Hypothalamus (tissue), 51 donors: ENCODE data around the gene MAD1L1.
A peak's percentile ranks its signal among the peaks of the same experiment; 100 is the strongest.
"Not testable (repeated sequence)": the region's sequence is repeated elsewhere in the genome, so short reads cannot be mapped to it uniquely, and the experiment has no call there.

ENCODE experiments used
- DNase-seq, 51 donors: peaks; one replicate each; lab custom pipeline; 2025; lab: John Stamatoyannopoulos, UW

MAD1L1 gene

DNA sequence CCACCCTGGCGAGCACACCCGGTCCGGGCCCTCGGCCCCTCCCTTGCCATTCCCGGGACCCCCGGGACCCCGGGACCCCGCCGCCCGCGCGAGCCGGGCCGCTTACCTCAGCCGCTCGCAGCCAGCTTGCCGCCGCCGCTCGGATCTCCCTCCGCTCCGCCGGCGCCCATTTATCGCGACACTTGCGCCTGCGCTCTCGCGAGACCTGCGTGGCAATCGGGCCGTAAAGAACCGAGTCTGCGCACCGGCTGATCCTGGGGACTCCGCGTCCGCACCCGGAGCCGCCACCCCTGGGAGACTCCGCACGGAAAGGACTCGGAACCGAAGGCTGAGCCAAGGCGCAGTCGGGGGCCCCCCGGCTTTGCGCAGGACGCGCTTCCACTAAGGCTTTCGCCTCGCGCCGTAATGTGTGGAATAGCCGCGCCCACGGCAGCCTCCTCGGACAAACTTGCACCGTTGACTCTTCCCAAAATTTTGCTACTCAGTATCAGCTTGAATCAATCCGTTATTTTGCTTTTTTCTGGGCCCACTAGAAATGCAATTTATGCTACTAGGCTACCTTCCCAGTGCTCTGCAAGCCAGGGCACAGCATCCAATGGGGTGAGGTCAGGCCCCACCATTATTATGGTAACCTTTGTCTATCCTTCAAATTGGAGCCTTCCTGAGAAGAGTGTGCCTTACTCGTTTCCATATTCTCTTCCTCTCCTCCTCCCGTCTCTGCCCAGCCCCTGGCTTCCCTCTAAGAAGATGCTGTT, at the start of gene MAD1L1:
Gene MAD1L1, minus strand, starts transcription at position 180 of the 755 bp plus-strand sequence. CDS start 2,812 bp downstream, outside the sequence.
- DNase-seq: peak; percentile 26 to 87 (median 73)

DNA sequence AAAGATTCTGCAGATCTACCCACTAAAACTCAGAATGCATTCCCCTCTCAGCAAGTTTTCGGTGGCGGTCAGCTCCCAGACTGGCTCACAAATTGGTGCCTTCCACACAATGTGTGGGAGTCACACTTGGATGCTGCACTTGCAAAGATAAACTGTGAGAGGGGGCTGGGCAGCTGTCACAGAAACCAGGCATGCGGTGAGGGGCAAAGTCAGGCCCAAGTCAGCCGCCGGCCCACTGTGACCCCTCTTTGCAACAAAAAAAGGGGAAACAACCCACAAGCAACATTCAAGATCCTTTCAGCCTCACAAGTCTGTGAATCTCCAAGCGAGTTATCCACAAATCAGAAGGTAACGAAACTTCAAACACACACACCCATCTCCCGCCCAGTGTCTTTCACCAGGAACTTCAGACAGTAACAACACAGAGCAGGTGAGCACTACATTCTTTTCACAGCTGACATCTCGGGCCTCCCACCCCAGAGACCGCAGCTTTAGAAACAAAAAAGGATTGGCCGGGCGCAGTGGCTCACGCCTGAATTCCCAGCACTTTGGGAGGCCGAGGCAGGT, 49.5 kb upstream of the MAD1L1 start:
- no peak for DNase-seq

DNA sequence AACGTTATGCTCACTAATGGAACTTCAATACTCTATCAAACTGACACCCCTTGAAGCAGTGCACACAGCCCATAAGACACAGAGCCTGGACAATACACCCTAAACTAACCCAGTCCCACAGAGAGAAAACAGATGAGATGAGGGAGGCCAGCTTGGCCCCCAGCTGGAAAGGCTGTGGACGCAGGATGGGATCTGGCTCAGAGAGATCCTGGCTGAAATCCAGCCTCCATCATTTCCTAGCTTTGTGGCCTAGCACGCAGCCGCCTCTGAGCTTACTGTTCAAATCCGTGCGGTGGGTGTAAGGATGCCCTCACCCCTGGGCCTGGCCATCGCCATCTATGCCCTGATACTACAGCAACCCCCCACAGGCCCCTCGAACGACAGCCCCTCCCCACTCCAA, 48.8 kb upstream of the MAD1L1 start:
- peak in 3 of 51 donors; percentile 4 to 9 (median 8) for DNase-seq

DNA sequence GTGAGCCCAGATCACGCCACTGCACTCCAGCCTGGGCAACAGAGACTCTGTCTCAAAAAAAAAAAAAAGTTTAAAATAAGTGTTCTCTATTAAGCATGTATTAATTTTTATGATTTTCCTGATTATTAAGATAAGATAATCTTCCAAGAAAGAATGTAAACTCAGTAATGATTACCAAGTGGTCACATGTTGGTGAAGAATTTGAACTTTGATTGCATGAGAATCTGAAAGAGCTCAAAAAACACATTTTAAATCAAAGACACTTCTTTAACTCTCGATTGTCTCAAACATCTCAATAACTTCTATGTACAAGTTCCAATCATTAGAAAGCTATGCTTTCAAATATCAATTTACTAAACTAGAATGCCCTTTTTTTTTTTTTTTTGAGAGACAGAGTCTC, 47.7 kb upstream of the MAD1L1 start:
- no peak for DNase-seq

DNA sequence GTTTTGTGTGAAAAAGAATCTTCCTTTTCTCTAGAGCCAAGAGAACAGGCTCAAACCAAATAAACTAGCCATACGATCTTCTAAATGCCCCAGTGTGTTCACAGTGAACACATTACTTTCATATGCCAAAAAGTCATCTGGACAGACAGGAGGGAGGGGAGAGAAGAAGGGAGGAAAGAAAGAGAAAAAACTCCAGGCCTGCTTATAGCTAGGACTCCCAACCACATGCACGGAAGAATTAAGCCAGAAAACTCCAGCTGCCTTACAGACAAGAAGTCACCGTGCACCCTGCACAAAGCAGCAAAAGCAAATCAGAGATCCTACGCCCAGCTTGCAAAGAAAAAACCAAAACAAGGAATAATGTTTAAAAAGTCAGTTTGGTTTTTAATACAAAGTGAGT, 47.2 kb upstream of the MAD1L1 start:
- no peak for DNase-seq

DNA sequence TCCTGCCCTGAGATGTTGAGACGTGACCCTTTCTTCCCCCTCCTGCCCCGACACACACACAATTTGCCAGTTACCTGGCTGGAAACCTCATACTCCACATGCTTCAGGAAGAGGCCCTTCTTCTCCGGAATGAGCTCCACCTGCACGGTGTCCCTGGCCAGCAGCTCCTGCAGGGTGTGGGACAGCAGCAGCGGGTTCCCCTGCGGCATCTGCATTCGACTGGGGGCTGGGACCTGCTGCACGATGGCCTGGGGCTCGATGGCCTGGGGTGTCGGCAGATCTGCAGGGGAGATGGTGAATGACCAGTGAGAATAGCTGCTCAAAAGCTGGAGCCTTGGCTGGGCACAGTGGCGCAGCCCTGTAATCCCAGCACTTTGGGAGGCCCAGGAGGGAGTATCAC, 45.3 kb upstream of the MAD1L1 start:
- no peak for DNase-seq

DNA sequence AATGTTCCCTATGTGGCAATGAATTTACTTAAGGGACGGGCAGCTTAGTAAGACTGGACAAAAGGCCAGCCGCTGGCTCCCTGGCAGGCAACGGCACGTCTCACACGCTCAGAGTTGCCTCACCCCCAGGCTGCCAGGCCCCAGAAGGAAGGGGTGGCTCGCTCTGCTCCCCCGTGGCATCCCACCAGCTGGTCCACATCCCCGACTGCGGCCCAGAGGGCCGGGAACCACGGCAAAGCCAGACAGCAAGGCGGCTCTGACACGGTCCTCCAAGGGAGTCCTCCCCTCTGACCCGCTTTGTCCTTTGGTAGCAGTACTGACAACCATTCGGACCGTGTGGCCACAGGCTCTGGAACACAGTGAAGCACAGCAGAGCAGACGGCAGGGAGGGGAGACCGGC, 43.4 kb upstream of the MAD1L1 start:
- DNase-seq: peak in 9 of 51 donors; percentile 5 to 43 (median 25)

DNA sequence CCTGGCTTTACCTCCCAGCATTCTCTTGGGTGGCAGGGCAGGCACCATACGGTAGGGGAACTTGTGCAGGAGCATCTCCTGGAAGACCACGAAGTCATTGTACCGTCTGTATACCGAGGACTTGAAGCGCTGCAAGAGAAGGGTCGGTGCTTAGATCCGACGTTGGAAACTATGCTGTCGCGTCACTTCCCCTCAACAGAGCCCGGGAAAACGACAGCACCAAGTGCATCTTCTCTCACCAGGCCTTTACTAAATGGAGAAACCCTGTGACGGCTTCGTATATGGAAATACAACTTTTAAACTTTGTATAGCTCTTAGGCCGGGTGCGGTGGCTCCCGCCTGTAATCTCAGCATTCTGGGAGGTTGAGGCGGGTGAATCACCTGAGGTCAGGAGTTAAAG, 42.4 kb upstream of the MAD1L1 start:
- DNase-seq: no peak

DNA sequence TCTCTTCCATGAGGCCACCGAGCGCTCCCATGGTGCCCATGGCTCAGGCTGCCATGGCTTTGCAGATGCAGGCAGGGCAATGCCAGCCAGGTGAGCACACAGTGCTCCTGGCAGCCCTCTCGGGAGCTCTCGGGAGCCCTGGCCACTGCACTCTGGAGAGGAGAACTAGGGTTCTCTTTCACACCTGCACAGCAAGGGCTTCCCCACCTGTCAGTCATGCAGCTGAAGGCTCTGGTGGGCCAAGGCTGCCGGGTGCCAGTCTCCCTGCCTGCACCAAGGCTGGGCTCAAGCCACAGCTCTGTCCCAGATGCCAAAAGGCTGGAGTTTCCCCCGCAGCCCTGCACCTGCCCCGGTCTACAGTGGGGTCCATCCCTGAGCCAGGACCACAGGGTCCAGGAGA, 41.9 kb upstream of the MAD1L1 start:
- DNase-seq: no peak

DNA sequence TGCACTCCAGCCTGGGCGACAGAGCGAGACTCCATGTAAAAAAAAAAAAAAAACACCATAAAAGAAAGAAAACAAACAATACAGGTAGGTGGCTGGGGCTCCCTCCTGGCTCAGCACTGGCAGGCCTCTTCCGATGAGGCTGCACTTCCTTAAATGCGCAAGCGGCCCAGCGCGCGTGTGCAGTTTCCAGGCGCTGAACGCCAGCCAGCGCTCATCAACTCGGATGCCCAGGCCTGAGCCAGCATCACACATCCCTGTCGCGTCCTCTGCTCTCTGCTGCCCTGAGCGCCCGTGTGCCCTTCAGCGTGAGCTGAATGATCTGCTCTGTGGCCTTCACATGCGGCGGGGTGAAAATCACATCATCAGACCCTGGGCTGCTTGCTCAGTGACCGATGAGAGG, 41.1 kb upstream of the MAD1L1 start:
- DNase-seq: no peak

DNA sequence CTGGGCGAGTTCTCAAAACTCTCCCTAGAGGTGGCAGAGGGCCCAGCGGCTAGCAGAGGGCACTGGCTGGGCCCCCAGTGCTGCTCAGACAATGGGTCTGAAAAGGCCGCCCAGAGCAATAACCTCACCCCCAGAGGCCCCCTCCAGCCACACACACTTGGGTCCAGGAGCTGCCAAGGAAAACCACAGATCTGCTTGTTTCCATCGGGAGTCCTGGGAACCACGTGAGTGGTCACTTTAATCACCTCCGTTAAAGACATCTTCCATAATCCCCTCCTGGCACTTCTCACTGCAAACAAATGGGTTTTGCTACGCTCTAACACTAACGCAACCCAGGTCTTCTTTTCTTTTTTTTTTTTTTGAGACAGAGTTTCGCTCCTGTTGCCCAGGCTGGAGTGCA, 39.3 kb upstream of the MAD1L1 start:
- DNase-seq: peak in 4 of 51 donors; percentile 8 to 39 (median 26)

DNA sequence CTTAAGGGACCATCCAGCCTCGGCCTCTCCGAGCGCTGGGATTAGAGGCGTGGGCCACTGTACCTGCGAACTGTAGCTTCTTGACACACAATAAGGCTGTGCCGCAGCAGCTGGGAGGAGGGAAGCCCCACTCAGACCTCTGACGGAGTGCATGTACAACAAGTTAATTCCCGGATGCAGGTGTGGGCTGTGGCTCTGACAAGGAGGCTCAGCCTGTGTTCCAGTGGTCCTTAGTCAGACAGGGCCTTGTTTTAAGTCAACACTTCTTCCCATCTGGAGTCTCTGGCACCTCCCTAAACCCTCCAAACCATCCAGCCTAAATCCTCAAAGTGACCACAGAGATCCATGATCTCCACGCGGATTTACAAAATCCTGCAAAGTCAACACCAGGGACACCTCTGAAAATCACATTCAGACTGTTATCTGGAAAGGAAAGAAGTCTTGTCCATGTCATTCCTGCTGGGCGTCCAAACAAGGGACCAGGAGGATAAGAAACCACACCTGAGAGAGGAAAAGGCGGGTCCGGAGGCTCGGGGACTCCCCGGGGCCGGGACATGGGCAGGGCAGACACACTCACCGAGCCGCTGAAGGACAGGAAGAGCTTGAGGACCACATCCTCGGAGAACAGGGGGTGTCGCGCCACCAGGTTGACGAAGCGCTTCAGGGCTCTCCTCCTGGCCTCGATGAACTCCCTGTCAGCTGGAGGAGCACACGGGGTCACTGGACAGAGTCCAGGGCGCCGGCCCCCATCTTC, 38.7 kb upstream of the MAD1L1 start:
- DNase-seq: no peak

DNA sequence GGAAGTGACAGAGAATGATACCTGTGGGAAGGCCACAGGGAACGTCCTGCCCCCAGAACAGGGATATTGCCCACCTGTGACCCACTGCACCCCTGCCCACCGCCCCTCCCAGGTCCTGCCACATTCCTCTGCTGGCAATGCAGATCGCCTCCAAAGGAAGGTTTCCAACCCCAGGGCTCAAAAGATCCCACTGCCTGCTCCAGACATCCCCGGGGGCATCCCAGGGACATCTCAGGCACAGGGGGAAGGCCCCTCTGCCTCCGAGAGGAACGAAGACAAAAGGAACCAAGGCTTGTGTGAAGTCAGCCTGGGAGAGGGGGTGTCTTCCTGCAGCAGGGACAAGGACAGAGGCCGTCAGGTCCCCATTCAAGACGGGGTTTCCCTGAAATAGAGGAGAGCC, 37.8 kb upstream of the MAD1L1 start:
- no peak for DNase-seq

DNA sequence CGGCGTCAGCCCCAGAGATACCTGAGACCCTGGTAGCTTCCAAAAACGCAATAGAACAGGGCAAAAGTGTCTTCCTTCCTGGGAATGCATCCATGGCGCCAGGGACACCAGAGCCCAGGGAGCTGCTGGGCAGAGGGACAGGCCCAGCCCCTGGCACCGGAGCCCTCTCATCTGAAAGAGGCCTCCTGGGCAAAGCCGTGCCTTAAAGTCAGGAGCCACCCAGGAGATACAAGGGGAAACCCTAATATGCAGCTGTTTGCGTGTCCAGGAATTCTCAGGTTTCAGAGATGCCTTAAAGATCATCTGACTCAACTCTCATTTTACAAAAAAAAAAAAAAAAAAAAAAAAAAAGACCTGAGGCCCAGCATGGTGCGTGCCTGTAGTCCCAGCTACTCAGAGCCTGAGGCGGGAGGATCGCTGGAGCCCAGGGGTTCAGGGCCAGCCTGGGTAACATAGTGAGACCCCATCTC, 37.3 kb upstream of the MAD1L1 start:
- no peak for DNase-seq

DNA sequence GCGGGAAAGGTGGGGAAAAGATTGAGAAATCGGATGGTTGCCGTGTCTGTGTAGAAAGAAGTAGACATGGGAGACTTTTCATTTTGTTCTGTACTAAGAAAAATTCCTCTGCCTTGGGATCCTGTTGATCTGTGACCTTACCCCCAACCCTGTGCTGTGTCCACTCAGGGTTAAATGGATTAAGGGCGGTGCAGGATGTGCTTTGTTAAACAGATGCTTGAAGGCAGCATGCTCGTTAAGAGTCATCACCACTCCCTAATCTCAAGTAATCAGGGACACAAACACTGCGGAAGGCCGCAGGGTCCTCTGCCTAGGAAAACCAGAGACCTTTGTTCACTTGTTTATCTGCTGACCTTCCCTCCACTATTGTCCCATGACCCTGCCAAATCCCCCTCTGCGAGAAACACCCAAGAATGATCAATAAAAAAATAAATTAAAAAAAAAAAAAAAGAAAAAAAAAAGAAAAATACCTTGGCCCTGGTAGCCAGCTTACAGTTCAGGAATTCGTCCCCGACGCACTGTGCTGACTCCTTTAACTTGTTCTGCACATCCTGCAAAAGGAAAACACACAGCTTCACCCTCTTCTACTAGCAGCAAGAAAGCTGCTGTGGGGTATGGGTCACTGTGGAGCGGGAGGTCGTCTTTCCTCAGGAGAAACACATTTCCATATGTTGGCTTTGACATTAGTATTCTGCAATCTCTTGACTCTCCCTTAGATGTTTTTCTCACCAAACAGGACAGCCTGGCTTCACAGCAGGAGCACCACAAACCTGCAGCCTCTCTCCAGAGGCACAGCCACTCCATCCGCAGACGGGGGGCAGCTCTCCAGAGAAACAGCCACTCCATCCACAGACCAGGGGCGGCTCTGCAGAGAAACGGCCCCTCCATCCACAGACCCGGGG, 36.6 kb upstream of the MAD1L1 start:
- DNase-seq: not testable (repeated sequence)

DNA sequence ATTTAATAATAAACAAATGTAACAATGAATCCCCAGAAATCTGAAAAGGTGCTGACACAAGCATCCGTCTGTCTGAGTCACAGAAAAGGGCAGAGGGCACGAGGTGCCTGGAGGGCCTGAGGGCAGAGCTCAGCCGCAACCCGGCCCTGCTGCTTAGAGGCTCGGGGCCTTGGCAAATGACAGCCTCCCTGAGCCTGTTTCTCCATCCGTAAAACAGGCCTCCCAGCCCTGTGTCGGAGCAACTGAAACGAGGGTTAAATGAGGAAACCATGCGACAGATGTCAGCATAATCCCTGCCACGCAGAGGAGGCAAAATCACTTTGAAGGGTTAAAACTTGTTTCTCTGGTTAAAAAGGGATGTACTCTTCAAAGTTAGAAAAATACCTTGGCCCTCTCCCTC, 34.2 kb upstream of the MAD1L1 start:
- no peak for DNase-seq

DNA sequence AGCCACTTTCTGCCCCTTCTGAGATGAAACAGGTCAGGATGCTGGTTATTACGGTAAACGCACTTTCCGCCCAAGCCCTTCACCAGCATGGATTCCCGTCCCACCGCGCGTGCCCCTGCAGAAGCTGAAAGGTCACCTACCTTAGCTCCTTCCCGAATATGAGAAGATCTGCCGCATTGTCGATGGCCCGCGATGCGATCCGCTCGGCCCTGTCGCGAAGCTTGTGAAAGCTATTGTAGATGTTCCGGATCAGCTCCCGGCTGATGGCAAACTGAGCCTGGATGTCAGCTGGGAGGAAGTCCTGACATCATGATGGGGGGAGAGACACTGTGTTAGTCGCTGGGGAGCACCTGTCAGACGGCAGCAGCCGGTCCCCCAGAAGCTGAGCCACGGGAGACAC, 31.4 kb upstream of the MAD1L1 start:
- no peak for DNase-seq

DNA sequence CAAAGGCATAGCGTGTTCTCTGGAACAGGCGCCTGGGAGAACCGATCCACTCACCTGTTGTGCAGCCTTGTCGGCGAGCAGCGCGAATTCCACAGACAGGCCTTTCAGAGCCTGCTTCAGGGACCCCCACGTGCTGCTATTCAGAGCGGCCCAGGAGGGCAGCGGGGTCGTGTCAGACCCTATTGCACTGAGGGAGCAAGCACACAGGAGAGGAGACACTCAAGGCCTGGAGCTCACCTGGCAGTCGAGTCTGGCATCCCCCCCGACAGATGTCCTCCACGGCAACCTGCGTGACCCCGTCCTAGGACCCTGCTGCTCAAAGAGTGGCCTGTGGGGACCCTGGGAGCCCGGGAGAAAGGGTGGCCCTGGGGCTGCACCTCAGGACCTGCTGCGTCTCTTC, 30.4 kb upstream of the MAD1L1 start:
- DNase-seq: no peak

DNA sequence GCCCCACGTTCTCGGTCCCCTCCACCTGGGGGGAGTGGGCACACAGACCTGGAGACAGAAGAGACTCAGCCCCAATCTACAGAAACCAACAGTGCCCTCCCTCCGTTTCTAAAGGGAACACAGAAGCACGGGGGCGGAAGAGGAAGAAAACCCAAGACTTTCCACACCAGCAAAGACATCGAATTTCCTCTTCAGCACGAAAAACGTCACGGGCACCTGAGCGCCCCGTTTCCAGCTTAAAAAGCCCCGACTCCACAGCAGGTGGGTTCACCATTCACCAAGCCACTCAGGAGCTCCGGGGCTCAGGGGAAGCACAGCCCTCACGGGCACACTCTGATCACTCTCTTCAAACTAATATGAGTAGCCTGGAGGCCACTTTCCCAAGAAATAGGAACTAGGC, 28.9 kb upstream of the MAD1L1 start:
- DNase-seq: peak in 4 of 51 donors; percentile 6 to 27 (median 11)

DNA sequence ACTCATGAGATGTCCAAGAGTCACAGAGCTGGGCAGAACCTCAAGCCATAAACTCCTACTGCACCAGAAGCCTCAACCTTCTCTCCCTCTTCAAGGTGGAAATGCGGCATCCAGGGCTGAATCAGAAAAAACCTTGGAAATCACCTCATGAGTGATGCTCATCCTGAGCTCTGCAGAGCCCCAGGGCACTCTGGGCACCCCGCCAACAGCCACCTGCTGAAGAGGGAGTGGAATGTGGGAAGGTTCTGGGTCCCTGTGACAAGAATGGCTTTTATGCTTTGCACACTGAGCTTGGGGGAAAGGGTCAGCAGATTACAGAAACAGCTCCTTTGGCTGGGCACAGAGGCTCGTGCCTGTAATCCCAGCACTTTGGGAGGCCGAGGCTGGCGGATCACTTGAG, 28.1 kb upstream of the MAD1L1 start:
- no peak for DNase-seq

DNA sequence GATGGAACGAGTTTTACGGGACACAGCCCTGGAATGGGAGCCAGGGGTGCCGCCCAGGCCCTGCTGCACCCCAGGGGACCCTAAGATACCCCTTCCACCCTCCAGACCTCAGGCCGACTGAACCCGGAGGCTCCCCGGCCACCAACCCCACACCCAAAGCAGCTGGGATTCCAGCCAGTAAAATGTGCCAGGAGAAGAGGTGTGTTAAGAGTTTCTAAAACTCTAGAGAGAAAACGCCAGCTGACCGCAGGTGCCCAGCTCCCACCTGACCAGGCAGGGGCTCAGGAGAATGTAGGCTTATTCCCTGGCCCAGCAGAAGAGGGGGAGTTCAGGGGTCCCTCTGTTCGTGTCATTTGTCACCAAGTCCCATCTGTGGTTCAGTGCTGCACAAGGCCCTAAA, 26.7 kb upstream of the MAD1L1 start:
- DNase-seq: no peak
